ENCODE measurements around the gene OSBPL8.

Gene OSBPL8

GRCh38 chr12:76568130-76568529, 8.6 kb upstream of the OSBPL8 start:
- Mint-ChIP-seq H3K27me3 (no peaks in the 10 kb centered on the region), H3K4me3 (no peak overlapping the region), H3K36me3 (ENCODE audit: low read depth) (no peaks in the 10 kb centered on the region), H3K4me1 (ENCODE audit: low read depth) (peaks cover 11% of the 10 kb centered on the region), H3K9me3 (no peaks in the 10 kb centered on the region), H3K27ac (no peak overlapping the region)
- DNase-seq, result no peak

GRCh38 chr12:76563061-76563460, 3.5 kb upstream of the OSBPL8 start:
- H3K27ac Mint-ChIP-seq, result no peak overlapping the region
- H3K36me3 Mint-ChIP-seq (ENCODE audit: low read depth), result peaks cover 9% of the 10 kb centered on the region
- H3K4me3 Mint-ChIP-seq, result no peak overlapping the region
- H3K9me3 Mint-ChIP-seq, result no peaks in the 10 kb centered on the region
- no peak for DNase-seq
- H3K27me3 Mint-ChIP-seq, result no peaks in the 10 kb centered on the region
- peaks cover 12% of the 10 kb centered on the region for H3K4me1 Mint-ChIP-seq (ENCODE audit: low read depth)

- H3K4me3 Mint-ChIP-seq, result no peak overlapping the region
- no peak for DNase-seq
- no peaks in the 10 kb centered on the region for H3K27me3 Mint-ChIP-seq
- H3K4me1 Mint-ChIP-seq (ENCODE audit: low read depth), result peaks cover 17% of the 10 kb centered on the region
- no peaks in the 10 kb centered on the region for H3K9me3 Mint-ChIP-seq
- no peak overlapping the region for H3K27ac Mint-ChIP-seq
- peaks cover 10% of the 10 kb centered on the region for H3K36me3 Mint-ChIP-seq (ENCODE audit: low read depth)
Measured at GRCh38 chr12:76562130-76562529, 2.6 kb upstream of the OSBPL8 start.

- H3K9me3 Mint-ChIP-seq, result no peaks in the 10 kb centered on the region
- peak overlapping the region; percentile 99 for H3K27ac Mint-ChIP-seq
- peaks cover 35% of the 10 kb centered on the region for H3K4me1 Mint-ChIP-seq (ENCODE audit: low read depth)
- H3K27me3 Mint-ChIP-seq, result no peaks in the 10 kb centered on the region
- DNase-seq, result no peak
- H3K36me3 Mint-ChIP-seq (ENCODE audit: low read depth), result peaks cover 19% of the 10 kb centered on the region
- peak overlapping the region; percentile 92 for H3K4me3 Mint-ChIP-seq
Measured at GRCh38 chr12:76560086-76560491, 518 bp upstream of the OSBPL8 start.

GRCh38 chr12:76558684-76559399, 729 bp downstream of the OSBPL8 start:
- no peaks in the 10 kb centered on the region for H3K9me3 Mint-ChIP-seq
- DNase-seq, result peak; percentile 84
- H3K4me1 Mint-ChIP-seq (ENCODE audit: low read depth), result peaks cover 46% of the 10 kb centered on the region
- peak overlapping the region; percentile 99 for H3K27ac Mint-ChIP-seq
- no peaks in the 10 kb centered on the region for H3K27me3 Mint-ChIP-seq
- peak overlapping the region; percentile 92 for H3K4me3 Mint-ChIP-seq
- H3K36me3 Mint-ChIP-seq (ENCODE audit: low read depth), result peaks cover 28% of the 10 kb centered on the region

GRCh38 chr12:76556368-76556767, 3.2 kb downstream of the OSBPL8 start:
- H3K27ac Mint-ChIP-seq, result peak overlapping the region; percentile 12
- H3K4me3 Mint-ChIP-seq, result peak overlapping the region; percentile 34
- DNase-seq, result no peak
- H3K27me3 Mint-ChIP-seq, result no peaks in the 10 kb centered on the region
- H3K9me3 Mint-ChIP-seq, result no peaks in the 10 kb centered on the region
- H3K36me3 Mint-ChIP-seq (ENCODE audit: low read depth), result peaks cover 33% of the 10 kb centered on the region
- H3K4me1 Mint-ChIP-seq (ENCODE audit: low read depth), result peaks cover 64% of the 10 kb centered on the region

- no peaks in the 10 kb centered on the region for H3K9me3 Mint-ChIP-seq
- peak overlapping the region; percentile 9 for H3K4me3 Mint-ChIP-seq
- no peak overlapping the region for H3K27ac Mint-ChIP-seq
- H3K36me3 Mint-ChIP-seq (ENCODE audit: low read depth), result peaks cover 33% of the 10 kb centered on the region
- no peak for DNase-seq
- H3K27me3 Mint-ChIP-seq, result no peaks in the 10 kb centered on the region
- peaks cover 69% of the 10 kb centered on the region for H3K4me1 Mint-ChIP-seq (ENCODE audit: low read depth)
Measured at GRCh38 chr12:76555797-76556196, 3.8 kb downstream of the OSBPL8 start.

- no peak overlapping the region for H3K27ac Mint-ChIP-seq
- no peak overlapping the region for H3K4me3 Mint-ChIP-seq
- no peaks in the 10 kb centered on the region for H3K27me3 Mint-ChIP-seq
- H3K4me1 Mint-ChIP-seq (ENCODE audit: low read depth), result peaks cover 71% of the 10 kb centered on the region
- no peak for DNase-seq
- H3K9me3 Mint-ChIP-seq, result no peaks in the 10 kb centered on the region
- peaks cover 37% of the 10 kb centered on the region for H3K36me3 Mint-ChIP-seq (ENCODE audit: low read depth)
Measured at GRCh38 chr12:76555231-76555767, 4.3 kb downstream of the OSBPL8 start.

GRCh38 chr12:76554405-76555230, 5.0 kb downstream of the OSBPL8 start:
- H3K36me3 Mint-ChIP-seq (ENCODE audit: low read depth), result peaks cover 39% of the 10 kb centered on the region
- DNase-seq, result no peak
- H3K4me1 Mint-ChIP-seq (ENCODE audit: low read depth), result peaks cover 73% of the 10 kb centered on the region
- H3K9me3 Mint-ChIP-seq, result no peaks in the 10 kb centered on the region
- H3K4me3 Mint-ChIP-seq, result no peak overlapping the region
- H3K27me3 Mint-ChIP-seq, result no peaks in the 10 kb centered on the region
- no peak overlapping the region for H3K27ac Mint-ChIP-seq

GRCh38 chr12:76552343-76552938, 7.1 kb downstream of the OSBPL8 start:
- H3K4me3 Mint-ChIP-seq, result no peak overlapping the region
- no peaks in the 10 kb centered on the region for H3K9me3 Mint-ChIP-seq
- H3K36me3 Mint-ChIP-seq (ENCODE audit: low read depth), result peaks cover 30% of the 10 kb centered on the region
- H3K27me3 Mint-ChIP-seq, result no peaks in the 10 kb centered on the region
- no peak for DNase-seq
- no peak overlapping the region for H3K27ac Mint-ChIP-seq
- peaks cover 86% of the 10 kb centered on the region for H3K4me1 Mint-ChIP-seq (ENCODE audit: low read depth)

GRCh38 chr12:76551482-76551888, 8.1 kb downstream of the OSBPL8 start:
- Mint-ChIP-seq H3K4me1 (ENCODE audit: low read depth) (peaks cover 90% of the 10 kb centered on the region), H3K4me3 (no peak overlapping the region), H3K9me3 (no peaks in the 10 kb centered on the region), H3K27ac (no peak overlapping the region), H3K27me3 (no peaks in the 10 kb centered on the region), H3K36me3 (ENCODE audit: low read depth) (peaks cover 30% of the 10 kb centered on the region)
- no peak for DNase-seq

GRCh38 chr12:76549131-76549530, 10.4 kb downstream of the OSBPL8 start:
- Mint-ChIP-seq H3K27me3 (no peaks in the 10 kb centered on the region), H3K4me1 (ENCODE audit: low read depth) (peaks cover 85% of the 10 kb centered on the region), H3K9me3 (no peaks in the 10 kb centered on the region), H3K36me3 (ENCODE audit: low read depth) (peaks cover 14% of the 10 kb centered on the region), H3K4me3 (no peak overlapping the region), H3K27ac (peak overlapping the region; percentile 24)
- DNase-seq, result no peak

GRCh38 chr12:76548222-76548837, 11.2 kb downstream of the OSBPL8 start:
- Mint-ChIP-seq H3K9me3 (no peaks in the 10 kb centered on the region), H3K4me1 (ENCODE audit: low read depth) (peaks cover 86% of the 10 kb centered on the region), H3K36me3 (ENCODE audit: low read depth) (peaks cover 13% of the 10 kb centered on the region), H3K27ac (no peak overlapping the region), H3K27me3 (no peaks in the 10 kb centered on the region), H3K4me3 (no peak overlapping the region)
- no peak for DNase-seq

- Mint-ChIP-seq H3K27me3 (no peaks in the 10 kb centered on the region), H3K9me3 (no peaks in the 10 kb centered on the region), H3K4me1 (ENCODE audit: low read depth) (peaks cover 86% of the 10 kb centered on the region), H3K4me3 (no peak overlapping the region), H3K27ac (no peak overlapping the region), H3K36me3 (ENCODE audit: low read depth) (peaks cover 8% of the 10 kb centered on the region)
- DNase-seq, result no peak
Measured at GRCh38 chr12:76547526-76547925, 12.0 kb downstream of the OSBPL8 start.

Measured in activated T-cell treated with anti-CD3 and anti-CD28 coated beads, Interleukin-2, amount 50 U/mL, for 24 hours (primary cell).